Left renal cortex interstitium (tissue), 4 donors: ENCODE data around the gene HDAC4. TPM values are rescaled to one million over a fixed set of nuclear protein-coding genes. Genes with fewer than 3 reads are reported as not detected.

Experiments used
- DNase-seq, 4 donors: peaks; one replicate each; pipeline ENCODE4 v3.0.0-alpha.2; 2013; ENCODE audit warnings: low read depth in 4 of 4, low spot score in 2 of 4, missing footprints in 1 of 4
- polyA plus RNA-seq, 4 donors: library from polyadenylated mRNA; unstranded; fragments of 120-200 nt; gene quantifications; one replicate each; pipeline ENCODE4 v1.2.1, GENCODE V29; 2013; ENCODE audit not compliant: insufficient read length in 4 of 4

HDAC4 gene
- polyA plus RNA-seq, 4 donors = 10.5 to 21.1 (median 14.3) TPM

DNA sequence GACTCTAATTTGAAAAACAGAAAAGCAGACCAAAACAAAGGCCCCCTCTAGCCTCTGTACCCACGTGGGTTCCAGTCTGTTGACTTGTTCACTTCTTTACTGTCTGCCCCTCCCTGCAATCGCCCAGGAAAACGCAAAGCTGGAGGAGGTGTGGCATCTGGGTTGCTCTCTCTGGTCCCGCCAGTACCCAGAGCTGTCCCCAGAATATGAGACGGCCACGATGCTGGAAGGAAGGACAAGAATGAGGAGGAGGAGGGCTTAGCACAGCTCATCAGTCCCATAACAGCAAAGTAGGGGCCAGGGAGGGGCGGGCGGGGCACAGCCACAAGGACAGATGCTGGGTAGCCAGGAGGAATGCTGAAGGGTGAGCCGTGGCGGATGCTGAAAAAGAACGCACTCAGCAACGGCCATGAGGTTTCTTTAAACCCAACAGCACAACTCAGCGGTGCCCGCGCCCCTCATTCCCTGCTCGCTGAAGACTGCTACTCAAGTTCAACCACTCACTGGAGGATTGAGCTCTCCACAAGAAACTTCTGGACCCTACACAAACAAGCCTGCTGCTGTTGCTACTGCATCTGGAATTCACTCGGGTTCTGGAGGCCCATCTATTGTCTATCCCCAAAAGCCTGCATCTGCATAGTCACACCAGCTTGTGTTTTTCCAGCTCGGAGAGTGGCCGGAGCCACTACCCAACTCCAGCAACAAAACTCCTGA, 187.7 kb downstream of the HDAC4 start:
- no peak for DNase-seq

DNA sequence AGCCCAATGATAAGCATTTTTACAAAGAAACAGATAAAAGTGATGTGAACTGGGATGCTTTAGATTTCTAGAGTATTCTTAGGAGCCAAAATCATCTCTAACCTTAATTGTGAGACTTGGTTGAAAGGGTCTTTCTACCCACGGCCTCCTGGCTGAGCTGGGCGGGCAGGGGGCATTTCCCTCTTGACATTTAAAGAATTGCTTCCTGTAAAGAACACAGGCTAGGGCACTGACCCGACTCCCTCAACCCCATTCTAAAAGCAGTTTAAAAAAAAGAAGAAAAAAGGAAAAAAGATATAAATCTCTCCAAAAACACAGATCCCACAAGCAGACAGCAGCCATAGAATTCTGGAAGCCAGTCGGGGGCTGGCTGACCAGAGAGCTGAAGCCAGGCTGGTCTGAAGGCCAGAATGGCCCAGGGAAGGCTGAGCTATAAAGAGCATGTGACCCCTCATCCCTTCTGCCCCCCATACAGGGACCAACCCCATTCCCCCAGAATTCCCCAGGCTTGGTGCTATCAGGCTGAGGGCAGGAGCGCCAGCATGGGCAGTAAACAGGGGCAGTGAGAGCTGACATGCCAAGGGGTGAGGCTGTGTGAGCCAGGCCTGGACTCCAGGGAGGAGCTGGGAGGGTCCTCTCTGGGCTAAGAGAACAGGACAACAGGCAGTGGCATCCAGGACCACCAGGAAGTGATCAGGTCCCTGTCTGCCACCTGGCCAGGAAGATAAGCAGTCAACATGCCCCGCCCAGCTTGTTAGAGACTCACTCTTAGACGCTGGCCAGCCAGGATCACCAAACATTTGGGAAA, 188.5 kb downstream of the HDAC4 start:
- no peak for DNase-seq

DNA sequence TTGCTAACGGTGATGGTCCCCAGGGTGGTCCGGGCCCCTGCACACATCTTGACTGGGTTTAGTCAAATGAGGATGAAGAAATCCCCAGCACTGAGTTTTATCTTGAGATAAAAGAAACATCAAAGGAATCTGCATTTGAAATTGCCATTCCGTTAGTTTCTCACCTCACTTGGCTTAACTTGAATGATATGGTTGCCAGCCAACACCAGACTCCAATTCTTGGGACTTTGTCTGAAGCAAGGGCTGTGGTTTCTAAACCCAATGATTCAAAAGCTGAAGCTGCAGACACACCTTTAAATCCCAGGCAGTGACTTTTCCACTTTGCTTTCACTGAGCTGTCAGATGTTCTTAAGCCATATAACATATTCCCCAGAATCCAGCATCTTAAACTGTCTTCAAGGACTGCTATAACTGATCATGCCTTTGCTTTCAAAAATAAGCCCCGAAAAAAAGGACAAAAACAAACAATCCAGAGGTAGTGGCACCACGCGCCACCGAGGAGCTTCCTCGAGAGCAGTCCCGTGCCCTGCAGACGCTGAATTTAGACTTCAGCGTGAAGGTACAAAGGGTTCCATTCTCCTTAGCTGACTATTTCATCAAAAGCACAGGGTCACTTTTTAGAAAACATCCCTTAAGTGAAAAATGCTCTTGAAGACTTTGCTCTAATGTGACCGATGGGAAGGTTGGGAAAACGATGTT, 189.3 kb downstream of the HDAC4 start:
- DNase-seq = no peak

DNA sequence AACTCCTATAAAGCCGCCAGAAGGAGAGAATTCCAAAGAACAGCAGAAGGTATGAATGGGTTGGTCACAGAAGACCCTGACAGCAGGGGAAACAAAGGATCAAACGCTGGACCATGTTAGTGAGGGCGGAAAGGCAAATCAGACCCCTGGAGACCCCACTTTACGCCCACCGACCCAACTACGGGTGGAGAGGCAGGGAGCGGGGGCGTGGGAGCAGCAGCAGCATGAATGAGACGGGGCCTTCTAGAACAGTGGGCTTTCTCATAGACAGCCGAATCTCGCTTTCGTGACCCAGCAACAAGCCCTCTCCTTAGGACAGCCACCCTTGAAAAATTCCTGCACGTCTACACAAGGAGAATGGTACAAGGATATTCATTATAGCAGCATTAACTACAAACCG, 191.0 kb downstream of the HDAC4 start:
- no peak for DNase-seq

DNA sequence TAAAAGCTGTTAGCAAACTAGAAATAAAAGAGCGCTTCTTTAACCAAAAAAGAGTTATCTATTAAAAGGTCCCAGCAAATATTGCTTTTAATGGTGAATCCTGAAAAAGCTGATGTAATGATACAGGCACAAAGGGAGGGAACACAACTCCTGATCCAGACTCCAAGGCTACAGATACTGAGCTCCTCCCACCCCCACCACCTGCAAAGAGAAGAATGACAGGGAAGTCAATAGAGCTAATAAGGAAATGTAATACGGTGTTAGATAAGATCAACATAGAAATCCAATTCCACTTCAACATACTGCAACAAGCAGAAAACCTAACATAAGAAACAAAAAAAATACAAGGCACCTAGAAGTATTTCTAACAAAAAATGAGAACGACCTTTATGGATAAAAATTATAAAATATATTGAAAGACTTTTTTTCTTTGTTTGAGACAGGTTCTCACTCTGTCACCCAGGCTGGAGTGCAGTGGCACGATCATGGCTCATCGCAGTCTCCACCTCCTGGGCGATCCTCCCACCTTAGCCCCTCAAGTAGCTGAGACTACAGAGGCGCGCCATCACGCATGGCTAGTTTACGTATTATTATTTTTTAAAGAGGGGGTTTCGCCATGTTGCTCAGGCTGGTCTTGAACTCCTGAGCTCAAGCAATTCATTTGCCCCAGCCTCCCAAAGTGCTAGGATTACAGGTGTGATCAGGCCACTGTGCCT, 192.2 kb downstream of the HDAC4 start:
- DNase-seq = no peak

DNA sequence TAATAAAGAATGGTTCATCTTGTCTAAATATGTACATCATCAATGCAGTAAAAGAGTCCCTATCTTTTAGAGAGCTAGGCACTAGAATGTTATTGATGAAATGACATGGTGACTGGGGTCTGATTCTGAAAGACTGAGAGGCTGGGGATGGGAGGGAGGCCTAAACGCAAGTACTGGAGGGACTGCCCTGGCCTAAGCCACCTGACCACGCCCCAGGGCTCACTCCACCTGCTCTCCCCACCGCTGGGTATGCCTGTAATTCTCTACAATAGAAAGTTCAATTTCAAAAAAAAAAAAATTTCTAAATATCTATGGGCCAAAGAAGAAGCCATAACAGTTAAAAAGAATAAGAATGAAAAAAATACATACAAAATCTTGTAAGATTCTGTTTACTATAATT, 194.0 kb downstream of the HDAC4 start:
- no peak for DNase-seq

- DNase-seq = no peak
Measured at GRCh38 chr2:239206042-239206441, 194.8 kb downstream of the HDAC4 start.

- DNase-seq = no peak
Measured at GRCh38 chr2:239204876-239205468, 195.8 kb downstream of the HDAC4 start.

DNA sequence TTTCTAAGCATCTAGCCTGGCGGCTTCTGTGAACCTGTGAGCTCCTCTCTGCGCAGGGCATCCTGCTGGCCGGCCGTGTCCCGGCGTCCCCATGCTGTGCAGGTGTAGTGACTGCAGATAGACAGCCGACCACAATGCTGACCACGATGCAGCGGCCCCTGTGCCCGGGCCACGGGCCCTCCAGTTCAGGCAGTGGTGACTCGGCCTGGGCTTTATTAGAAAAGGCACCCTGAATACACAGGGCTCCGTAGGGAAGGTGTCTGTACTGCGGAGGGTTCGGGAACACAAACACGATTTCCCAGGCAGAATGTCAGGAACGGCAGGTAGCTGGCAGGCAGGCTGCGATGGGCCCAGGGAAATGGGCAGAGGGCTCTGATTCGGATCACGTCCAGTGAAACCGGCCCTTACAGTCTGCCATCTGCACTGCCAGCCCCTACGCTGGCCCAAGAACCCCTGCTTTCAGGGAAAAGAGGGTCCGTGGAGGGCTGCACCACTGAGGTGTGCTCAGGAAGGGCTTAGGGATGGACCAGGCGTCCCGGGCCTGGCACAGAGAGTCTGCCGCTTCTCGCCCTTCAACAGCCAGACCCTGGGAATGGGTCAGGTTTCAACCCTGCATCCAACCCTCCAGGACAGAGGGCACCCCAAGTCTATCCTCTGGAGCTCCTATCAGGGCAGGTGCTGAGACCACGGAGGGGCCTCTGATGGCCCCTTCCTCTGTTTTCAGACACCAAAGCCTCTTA, 196.5 kb downstream of the HDAC4 start:
- no peak for DNase-seq

DNA sequence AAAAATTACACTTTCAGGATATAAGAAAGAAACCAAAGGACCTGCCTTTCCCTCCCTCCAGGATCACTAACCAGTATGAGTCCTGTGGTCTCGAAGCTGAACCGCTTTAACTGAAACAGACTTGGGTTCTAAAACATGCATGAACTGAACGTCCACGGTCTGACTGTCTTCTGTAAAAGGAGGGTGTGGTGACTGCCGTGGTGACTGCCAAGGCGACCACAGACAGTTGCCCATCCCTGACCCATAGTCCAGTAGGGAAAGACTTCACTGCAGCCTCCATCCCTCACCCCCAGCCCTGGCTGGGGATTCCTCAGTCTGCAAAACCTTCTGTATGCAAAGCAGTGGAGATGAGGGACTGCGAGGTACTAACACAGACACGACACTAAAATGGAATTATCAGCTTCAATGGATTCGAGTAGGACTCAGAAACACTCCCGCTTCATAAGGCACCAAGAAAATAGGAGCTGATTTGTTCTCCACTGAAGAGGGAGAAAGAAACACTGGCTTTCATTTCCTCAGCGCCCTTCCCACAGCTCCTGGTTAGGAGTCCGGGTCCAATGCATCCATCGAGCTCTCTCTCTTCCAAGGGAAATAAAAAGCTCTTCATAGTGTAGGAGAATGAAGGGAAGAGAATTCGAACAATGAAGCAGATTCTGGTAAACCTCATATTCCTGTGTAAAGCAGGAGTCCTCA, 197.2 kb downstream of the HDAC4 start:
- no peak for DNase-seq

- DNase-seq = no peak
Measured at GRCh38 chr2:239202836-239203235, 198.0 kb downstream of the HDAC4 start.

- DNase-seq = no peak
Measured at GRCh38 chr2:239202343-239202742, 198.5 kb downstream of the HDAC4 start.

DNA sequence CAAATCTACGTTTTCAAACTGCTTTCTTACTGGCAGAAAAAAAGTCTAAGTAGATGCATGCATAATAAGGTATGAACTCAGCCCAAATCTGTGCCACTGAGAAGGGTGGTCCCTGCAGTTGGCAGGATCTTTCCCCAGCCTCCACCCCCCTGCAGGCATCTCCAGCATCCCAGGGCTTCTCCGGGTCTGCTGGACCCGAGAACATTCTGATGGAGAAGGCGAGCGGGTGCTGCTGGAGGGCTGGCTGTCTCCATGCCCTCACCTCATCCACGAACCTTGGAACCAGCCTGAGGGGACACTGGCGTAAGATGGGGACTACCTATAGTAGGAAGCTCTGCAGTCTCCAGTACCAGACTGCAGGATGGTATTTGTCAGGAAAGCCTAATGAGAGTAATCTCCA, 198.9 kb downstream of the HDAC4 start:
- DNase-seq = no peak

DNA sequence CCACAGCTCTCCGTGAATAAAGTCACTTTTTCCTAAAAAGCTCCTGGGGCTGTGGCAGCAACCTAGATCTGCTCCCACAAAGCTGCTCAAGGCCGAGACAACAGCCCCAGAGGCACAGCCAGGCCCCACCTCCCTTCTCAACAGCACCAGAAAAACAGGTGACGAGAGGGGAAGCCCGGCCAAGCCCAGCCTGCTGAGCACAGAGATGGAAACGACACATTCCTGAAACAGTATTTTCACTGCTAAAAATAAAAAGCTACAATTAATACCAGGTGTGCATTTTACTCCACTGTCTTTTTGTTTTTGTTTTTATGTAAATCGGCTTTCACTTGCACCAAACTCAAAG, 199.3 kb downstream of the HDAC4 start:
- no peak for DNase-seq

DNA sequence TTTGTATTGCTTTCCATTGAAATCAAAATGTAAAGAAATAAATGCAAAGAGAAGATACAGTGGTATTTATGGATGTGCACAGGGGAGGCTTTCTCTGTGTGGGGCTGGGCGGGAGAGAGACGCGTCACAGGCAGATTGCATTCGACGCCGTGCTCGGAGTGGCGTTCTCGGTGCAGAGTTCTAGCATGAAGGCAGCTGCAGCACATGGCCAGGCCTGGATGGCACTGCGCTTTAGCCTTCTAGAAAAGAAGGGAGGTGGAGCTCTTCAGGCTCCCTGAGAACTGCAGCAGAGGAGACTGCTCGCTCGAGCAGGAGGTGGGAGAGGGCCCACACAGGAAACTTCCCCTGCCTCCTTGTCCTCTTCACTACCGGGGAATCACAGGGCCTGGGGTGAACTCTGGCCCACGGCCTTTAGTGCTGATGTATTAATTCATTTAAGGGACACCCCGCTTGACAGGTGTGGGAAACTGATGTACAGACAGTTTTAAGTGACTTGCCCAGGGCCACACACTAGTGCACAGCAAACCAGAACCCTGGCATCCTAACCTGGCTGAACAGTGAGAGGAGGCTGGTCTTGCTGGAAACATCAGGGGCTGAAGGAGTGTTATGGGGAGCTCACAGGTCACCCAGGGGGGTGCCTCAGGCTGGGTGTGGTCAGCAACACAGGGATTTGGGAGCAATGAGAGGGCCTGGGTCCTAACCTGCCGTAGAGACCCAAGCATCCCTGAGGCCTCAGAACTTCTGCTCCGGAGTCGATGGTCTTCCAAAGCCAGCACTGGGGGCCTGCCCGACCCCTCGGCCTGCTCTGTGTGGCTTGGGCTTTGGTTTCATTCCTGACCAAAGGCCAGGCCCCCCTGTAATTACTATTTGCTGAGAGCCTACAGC, 199.9 kb downstream of the HDAC4 start:
- DNase-seq = no peak

GRCh38 chr2:239199041-239199768, 201.6 kb downstream of the HDAC4 start:
- DNase-seq = no peak

DNA sequence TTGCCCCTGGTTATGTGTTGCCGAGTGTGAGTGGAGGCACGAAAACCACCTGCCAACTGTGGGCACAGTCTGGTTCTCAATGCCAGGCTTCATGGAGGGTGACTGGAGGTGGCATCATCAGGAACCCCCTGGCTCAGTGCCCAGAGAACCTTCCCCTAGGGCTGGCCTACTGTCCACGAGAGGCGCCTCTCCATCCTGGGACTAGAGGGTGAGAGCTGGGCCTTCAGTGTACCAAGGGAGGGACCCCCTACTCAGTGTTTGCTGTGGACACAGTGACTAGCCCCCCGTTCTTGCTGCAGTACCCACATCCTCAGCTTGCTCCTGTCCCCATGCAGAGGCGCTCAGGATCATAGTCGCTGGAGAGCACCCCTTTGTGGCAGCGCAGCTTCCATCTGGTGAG, 202.6 kb downstream of the HDAC4 start:
- DNase-seq = no peak

DNA sequence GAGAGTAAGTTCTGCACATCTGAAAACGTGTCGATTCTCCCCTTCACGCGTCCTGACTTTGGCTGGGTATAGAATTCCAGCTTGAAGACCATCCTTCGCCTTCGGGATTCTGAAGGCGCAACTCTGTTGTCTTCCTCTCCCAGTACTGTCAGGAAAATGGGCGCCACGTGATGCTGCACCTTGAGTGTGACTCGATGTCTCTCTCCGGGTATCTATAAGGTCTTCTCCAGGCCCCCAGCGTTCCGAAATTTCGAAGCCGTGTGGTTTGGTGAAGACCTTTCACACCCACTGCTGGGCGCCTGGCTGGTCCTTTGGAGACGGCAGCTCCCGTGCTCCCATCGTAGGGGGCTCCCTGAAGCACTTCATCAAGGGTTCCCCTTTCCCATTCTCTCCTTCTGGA, 203.7 kb downstream of the HDAC4 start:
- no peak for DNase-seq
